HG03442 (cell line): ENCODE measurements around the gene RIPOR2.
"Not testable (repeated sequence)": the region's sequence is repeated elsewhere in the genome, so short reads cannot be mapped to it uniquely, and the experiment has no call there.

Experiments used
- ATAC-seq: cut with Tn5 transposase; IDR thresholded peaks from one replicate; pipeline ENCODE4 v1.9.1; 2021; ENCODE audit warnings: mild to moderate bottlenecking, moderate library complexity; ENCODE audit not compliant: unreplicated experiment

Gene RIPOR2

GRCh38 chr6:24775520-24776058 lies 160.2 kb downstream of the RIPOR2 start:
- ATAC-seq, result no peak

DNA sequence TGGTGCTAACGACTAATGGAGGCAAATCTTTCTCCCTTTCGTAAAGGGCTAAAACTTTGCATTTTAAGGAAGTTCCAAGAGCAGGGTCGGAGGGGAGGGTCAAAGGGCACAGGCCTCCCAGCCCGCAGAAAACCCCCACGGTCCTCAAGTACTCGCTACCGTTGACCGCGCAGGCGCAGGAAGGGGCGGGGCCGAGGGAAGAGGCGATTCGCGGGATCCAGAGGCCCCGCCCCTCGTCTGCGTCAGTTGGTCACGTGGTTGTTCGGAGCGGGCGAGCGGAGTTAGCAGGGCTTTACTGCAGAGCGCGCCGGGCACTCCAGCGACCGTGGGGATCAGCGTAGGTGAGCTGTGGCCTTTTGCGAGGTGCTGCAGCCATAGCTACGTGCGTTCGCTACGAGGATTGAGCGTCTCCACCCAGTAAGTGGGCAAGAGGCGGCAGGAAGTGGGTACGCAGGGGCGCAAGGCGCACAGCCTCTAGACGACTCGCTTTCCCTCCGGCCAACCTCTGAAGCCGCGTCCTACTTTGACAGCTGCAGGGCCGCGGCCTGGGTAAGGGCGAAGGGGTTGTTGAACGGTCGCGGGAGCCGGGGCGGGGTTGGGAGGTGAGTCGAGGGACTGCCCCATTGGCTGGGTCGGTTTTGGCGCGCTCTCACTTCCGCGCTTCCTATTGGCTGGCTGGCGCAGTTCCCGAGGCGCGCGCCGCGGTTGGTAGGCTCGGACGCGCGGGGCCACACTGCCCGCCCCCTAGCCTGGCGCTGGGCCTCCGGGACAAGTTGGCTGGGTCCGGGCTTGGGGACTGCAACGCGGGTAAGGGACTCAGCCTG lies 160.9 kb downstream of the RIPOR2 start, which contains the start of gene GMNN:
Gene GMNN (plus strand): TSS at position 242 of the 824 bp plus-strand sequence. CDS start 2,310 bp downstream, outside the sequence.
- ATAC-seq, result peak; percentile 89

DNA sequence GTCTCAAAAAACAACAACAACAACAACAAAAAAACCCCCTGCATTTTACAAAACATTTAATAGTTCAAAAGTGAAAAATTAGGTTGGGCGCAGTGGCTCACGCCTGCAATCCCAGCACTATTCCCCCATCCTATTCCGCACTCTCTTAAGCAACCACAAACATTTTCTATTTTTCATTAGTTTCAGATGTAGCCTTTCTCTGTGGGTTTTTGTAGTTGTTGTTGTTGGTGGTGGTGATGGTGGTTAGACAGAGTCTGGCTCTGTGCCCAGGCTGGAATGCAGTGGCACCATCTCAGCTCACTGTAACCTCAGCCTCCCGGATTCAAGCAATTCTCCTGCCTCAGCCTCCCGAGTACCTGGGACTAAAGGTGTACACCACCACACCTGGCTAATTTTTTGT lies 167.4 kb downstream of the RIPOR2 start:
- no peak for ATAC-seq

- no peak for ATAC-seq
Observed at GRCh38 chr6:24766680-24767462, 168.9 kb downstream of the RIPOR2 start.

- ATAC-seq, result not testable (repeated sequence)
Observed at GRCh38 chr6:24765968-24766367, 169.8 kb downstream of the RIPOR2 start.

GRCh38 chr6:24764833-24765828 lies 170.6 kb downstream of the RIPOR2 start:
- ATAC-seq, result not testable (repeated sequence)

DNA sequence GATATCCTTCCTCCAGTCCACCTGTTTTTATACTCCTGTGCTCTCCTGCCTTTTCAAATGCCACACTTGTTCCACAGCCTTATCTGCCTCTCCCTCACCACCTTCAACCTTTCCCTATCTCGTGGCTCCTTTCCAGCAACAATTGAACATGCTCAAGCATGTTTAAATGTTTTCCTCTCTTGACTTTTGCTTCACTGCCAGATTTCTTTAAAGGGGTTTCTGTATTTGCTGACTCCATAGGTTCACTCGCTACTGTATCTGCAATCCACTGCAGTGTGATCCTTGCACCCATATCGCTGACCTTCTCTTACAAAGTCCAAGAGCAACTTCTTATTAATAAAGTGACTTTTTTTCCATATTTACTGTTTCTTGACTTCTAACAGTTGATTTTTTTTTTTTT lies 172.2 kb downstream of the RIPOR2 start:
- no peak for ATAC-seq

DNA sequence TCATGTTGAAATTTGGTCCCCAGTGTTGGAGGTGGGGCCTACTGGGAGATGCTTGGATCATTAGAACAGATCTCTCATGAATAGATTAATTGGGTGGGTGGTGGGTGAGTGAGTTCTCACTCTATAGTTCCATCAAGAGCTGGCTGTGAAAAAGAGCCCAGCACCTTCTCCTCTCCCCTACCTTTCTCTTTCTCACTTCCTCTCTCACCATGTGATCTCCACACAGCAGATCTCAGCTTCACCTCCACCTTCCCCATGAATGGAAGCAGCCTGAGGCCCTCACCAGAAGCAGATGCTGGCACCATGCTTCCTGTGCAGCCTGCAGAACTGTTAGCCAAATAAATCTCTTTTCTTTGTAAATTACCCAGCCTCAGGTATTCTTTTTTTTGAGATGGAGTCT lies 173.9 kb downstream of the RIPOR2 start:
- ATAC-seq, result no peak

DNA sequence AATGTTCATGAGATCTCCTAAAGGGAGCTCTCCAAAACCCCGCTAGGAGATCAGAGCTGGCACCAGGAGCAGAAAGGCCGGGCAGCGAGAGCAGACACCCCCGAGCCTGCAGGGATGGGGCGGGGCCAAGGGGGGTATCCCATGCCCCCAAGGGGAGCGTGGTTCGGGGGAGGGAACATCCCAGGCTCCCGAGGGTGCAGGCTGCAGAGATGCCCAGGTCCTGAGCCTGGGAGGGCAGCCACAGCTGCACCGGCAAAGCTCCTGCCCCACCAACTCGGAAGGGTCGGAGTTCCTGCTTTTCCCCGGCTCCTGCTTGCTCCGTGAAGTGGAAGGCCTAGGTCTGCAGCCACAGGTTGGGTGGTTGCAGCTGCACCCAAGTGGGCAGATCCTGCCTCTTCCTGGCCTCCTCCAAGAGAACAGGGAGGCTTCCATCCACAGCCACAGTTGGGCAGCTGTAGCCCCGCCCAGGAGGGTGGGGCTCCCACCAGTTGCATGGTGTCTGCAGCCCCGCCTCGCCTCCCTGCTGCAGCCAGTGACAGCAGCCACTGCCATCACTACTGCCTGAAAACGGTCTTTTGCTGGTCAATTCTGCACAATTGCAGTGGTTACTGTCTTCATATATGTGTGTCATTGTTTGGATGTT lies 174.4 kb downstream of the RIPOR2 start:
- ATAC-seq, result no peak

GRCh38 chr6:24760210-24760609 lies 175.6 kb downstream of the RIPOR2 start:
- ATAC-seq, result no peak

- ATAC-seq, result no peak
Observed at GRCh38 chr6:24759718-24760117, 176.0 kb downstream of the RIPOR2 start.

GRCh38 chr6:24757611-24758010 lies 178.1 kb downstream of the RIPOR2 start:
- ATAC-seq, result no peak

DNA sequence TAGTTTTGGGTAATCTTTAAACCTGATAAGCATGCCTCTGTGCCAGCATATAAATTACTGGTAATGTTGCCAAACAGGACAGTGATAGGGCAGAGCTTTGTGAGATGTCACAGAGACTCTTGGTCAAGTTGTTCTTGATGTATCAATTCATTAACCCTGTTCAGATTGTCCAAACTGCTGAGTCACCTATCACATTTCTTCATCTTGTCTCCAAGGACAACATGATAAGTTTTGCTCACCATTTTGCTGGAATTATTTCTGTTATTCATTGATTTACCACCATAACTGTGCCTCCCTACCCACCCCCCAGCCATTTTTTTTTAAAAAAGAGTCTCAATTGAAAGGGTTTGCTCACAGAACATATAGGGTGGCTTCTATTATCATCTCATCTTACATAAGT lies 180.5 kb downstream of the RIPOR2 start:
- no peak for ATAC-seq

DNA sequence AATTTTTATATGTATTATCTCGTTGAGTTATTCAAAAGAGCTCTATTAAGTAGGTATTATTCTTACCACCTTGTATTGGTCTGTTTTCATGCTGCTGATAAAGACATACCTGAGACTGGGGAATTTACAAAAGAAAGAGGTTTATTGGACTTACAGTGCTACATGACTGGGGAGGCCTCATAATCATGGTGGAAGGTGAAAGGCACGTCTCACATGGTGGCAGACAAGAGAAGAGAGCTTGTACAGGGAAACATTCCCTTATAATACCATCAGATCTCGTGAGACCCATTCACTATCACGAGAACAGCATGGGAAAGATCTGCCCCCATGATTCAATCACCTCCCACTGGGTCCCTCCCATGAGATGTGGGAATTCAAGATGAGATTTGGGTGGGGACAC lies 181.4 kb downstream of the RIPOR2 start:
- not testable (repeated sequence) for ATAC-seq
